Karpas-422 (cell line): ENCODE measurements around the gene TBL1X. TPM values are rescaled to one million over a fixed set of nuclear protein-coding genes. Genes with fewer than 3 reads are reported as not detected.
A peak's percentile ranks its signal among the peaks of the same experiment; 100 is the strongest.

Experiments used
- DNase-seq: peaks from one replicate; pipeline ENCODE4 v3.0.0-alpha.2; 2015
- H2AFZ ChIP-seq: fragments of 200-600 bp; sonication (generic); 2 replicates; pipeline ENCODE4 v1.6.1; 2014; ENCODE audit warnings: antibody characterized with exemption, low read length, mixed read lengths
- H3K27ac ChIP-seq: fragments of 200-600 bp; sonication (generic); 2 replicates; pipeline ENCODE4 v1.5.1; 2014; ENCODE audit warnings: mild to moderate bottlenecking, low read length, moderate library complexity
- H3K27me3 ChIP-seq: fragments of 200-600 bp; sonication (generic); 2 replicates; pipeline ENCODE4 v1.6.1; 2014; ENCODE audit warnings: low read length, mixed read lengths
- H3K36me3 ChIP-seq: fragments of 200-600 bp; sonication (generic); 2 replicates; pipeline ENCODE4 v1.6.1; 2014; ENCODE audit warnings: low read length, mixed read lengths; ENCODE audit not compliant: insufficient read depth
- H3K4me1 ChIP-seq: fragments of 200-600 bp; sonication (generic); 2 replicates; pipeline ENCODE4 v1.6.1; 2014; ENCODE audit warnings: mild to moderate bottlenecking, low read length, mixed read lengths
- H3K4me2 ChIP-seq: fragments of 200-600 bp; sonication (generic); 2 replicates; pipeline ENCODE4 v1.6.1; 2014; ENCODE audit warnings: low read length, low read depth, mild to moderate bottlenecking; ENCODE audit not compliant: poor library complexity, severe bottlenecking
- H3K4me3 ChIP-seq: fragments of 200-600 bp; sonication (generic); 2 replicates; pipeline ENCODE4 v1.5.1; 2014; ENCODE audit warnings: mild to moderate bottlenecking, antibody characterized with exemption, low read length, mixed read lengths
- H3K79me2 ChIP-seq: fragments of 200-600 bp; sonication (generic); 2 replicates; pipeline ENCODE4 v1.6.1; 2014; ENCODE audit warnings: mild to moderate bottlenecking, low read length, mixed read lengths
- H3K9ac ChIP-seq: fragments of 200-600 bp; sonication (generic); 2 replicates; pipeline ENCODE4 v1.6.0; 2014; ENCODE audit warnings: low read length
- H3K9me2 ChIP-seq: fragments of 200-600 bp; sonication (generic), shearing (Covaris generic); replicated peaks from 2 replicates; pipeline ENCODE4 v1.6.0; 2014; ENCODE audit warnings: mild to moderate bottlenecking, low read length, moderate library complexity; ENCODE audit not compliant: insufficient read depth
- H3K9me3 ChIP-seq: fragments of 300-700, 200-600 bp; sonication (generic); 2 replicates; pipeline ENCODE4 v1.6.1; 2014; ENCODE audit warnings: low read length, mixed read lengths
- H4K20me1 ChIP-seq: fragments of 200-600 bp; sonication (generic); 2 replicates; pipeline ENCODE4 v1.6.1; 2014; ENCODE audit warnings: mild to moderate bottlenecking, antibody characterized with exemption, low read length, low read depth; ENCODE audit not compliant: insufficient read depth
- total RNA-seq: library from RNA; depleted of rRNA; stranded (reverse); fragments of >200 nt; shearing (Covaris generic); gene quantifications from 2 replicates; pipeline ENCODE4 v1.2.3, GENCODE V29; 2014; ENCODE audit warnings: low replicate concordance

Gene TBL1X
- total RNA-seq, 1 experiment from 2014 or later = 9.4 TPM

DNA sequence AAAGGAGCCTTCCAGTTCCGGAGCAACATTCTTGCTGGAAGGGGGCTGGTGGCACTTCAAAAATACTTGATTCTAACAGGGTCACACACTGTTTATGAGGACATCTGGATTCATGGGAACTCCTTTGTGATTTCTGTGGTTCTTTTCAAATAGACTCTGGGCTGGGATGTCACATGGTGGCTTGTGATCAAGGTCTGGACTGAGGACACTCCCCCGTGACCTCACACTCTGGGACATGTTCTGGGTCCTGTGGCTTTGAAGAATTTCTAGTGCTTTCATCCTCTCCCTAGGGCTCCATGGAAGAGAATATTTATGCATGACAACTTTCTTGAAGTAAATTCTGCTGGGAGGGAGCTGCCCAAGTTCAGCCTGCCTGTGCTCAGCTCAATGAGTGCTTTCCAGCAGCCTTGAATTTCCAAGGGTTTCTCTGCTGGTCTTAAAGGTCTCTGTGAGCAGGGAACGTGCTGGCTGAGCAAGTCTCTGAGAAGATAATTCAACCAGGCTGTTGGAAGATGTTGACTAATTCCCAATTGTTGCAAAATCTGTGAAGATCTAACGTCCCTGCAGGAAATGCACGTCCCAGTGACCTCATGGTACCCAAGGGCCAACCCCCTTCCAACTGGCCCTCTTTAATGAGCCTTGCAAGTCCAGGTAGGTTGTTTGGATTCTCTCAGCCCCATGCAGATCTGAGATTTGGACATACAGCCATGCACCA, 264.5 kb downstream of the TBL1X start:
- Histone ChIP-seq H3K36me3 (no peaks in the 10 kb centered on the region), H3K9ac (no peak overlapping the region), H3K79me2 (no peaks in the 10 kb centered on the region), H3K27me3 (no peaks in the 10 kb centered on the region), H3K4me3 (no peak overlapping the region), H2AFZ (no peak overlapping the region), H3K27ac (no peak overlapping the region), H3K4me1 (no peaks in the 10 kb centered on the region), H3K9me3 (no peaks in the 10 kb centered on the region), H3K4me2 (no peak overlapping the region), H3K9me2 (no peaks in the 10 kb centered on the region), H4K20me1 (no peaks in the 10 kb centered on the region)
- DNase-seq = no peak

GRCh38 chrX:9730078-9730477, 265.2 kb downstream of the TBL1X start:
- H3K9me3 ChIP-seq = no peaks in the 10 kb centered on the region
- no peak overlapping the region for H3K4me2 ChIP-seq
- H3K4me3 ChIP-seq = no peak overlapping the region
- no peak for DNase-seq
- H3K9ac ChIP-seq = no peak overlapping the region
- no peaks in the 10 kb centered on the region for H4K20me1 ChIP-seq
- no peak overlapping the region for H2AFZ ChIP-seq
- H3K27ac ChIP-seq = no peak overlapping the region
- no peaks in the 10 kb centered on the region for H3K9me2 ChIP-seq
- H3K27me3 ChIP-seq = no peaks in the 10 kb centered on the region
- H3K4me1 ChIP-seq = no peaks in the 10 kb centered on the region
- H3K36me3 ChIP-seq = no peaks in the 10 kb centered on the region
- H3K79me2 ChIP-seq = no peaks in the 10 kb centered on the region

DNA sequence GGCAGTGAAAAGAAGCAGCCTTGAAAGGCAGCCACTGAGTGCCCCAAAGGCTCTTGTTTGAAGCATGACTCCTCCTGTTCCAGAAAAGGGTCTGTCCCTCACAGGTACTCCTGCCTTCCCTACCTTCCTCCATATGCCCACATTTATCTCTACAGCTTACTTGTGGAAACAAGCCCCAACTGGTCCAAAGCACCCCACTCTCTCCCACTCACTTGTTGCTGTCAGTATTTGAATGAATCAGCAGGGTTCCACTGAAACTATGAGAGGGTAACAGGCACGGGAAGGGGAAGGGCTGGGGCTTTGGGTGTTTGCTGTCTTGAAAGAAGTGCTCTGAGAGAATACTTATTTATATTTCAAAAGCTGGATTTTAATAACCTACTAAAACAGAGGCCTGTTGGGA, 265.9 kb downstream of the TBL1X start:
- Histone ChIP-seq H3K9me2 (no peaks in the 10 kb centered on the region), H3K4me2 (no peak overlapping the region), H4K20me1 (no peaks in the 10 kb centered on the region), H3K27ac (no peak overlapping the region), H3K36me3 (no peaks in the 10 kb centered on the region), H3K4me3 (no peak overlapping the region), H3K4me1 (no peaks in the 10 kb centered on the region), H3K27me3 (no peaks in the 10 kb centered on the region), H3K9me3 (no peaks in the 10 kb centered on the region), H2AFZ (no peak overlapping the region), H3K79me2 (no peaks in the 10 kb centered on the region), H3K9ac (no peak overlapping the region)
- no peak for DNase-seq

- Histone ChIP-seq H4K20me1 (no peaks in the 10 kb centered on the region), H3K9me2 (no peaks in the 10 kb centered on the region), H3K4me2 (no peak overlapping the region), H3K27me3 (no peaks in the 10 kb centered on the region), H3K9me3 (no peaks in the 10 kb centered on the region), H3K79me2 (no peaks in the 10 kb centered on the region), H3K4me1 (peaks cover 6% of the 10 kb centered on the region), H3K36me3 (no peaks in the 10 kb centered on the region), H3K27ac (no peak overlapping the region), H2AFZ (no peak overlapping the region), H3K9ac (no peak overlapping the region), H3K4me3 (no peak overlapping the region)
- DNase-seq = no peak
Measured at GRCh38 chrX:9737363-9737762, 272.5 kb downstream of the TBL1X start.

DNA sequence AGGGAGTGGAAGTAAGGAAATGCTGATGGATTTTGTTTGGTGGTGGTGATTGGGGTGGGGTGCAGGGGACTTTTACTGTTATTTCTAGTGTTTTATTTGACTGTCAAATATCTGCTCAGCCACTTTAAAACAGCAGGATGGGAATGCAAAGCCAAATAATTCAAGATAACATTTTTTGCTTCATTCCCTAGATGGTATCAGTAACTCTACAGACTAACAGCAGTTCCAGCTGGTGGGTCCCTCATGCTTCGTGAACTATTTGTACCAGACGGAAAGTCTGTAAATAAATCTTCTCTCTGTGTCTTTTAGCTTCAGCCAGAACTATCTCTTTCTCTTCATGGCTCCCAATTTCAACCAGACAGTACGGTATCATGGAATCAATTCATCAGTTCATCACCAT, 273.3 kb downstream of the TBL1X start:
- no peaks in the 10 kb centered on the region for H3K9me2 ChIP-seq
- no peak for DNase-seq
- peaks cover 6% of the 10 kb centered on the region for H3K4me1 ChIP-seq
- no peaks in the 10 kb centered on the region for H4K20me1 ChIP-seq
- no peaks in the 10 kb centered on the region for H3K27me3 ChIP-seq
- no peaks in the 10 kb centered on the region for H3K36me3 ChIP-seq
- no peak overlapping the region for H3K4me3 ChIP-seq
- H3K4me2 ChIP-seq = no peak overlapping the region
- no peak overlapping the region for H2AFZ ChIP-seq
- H3K9ac ChIP-seq = no peak overlapping the region
- H3K27ac ChIP-seq = no peak overlapping the region
- no peaks in the 10 kb centered on the region for H3K9me3 ChIP-seq
- H3K79me2 ChIP-seq = no peaks in the 10 kb centered on the region

DNA sequence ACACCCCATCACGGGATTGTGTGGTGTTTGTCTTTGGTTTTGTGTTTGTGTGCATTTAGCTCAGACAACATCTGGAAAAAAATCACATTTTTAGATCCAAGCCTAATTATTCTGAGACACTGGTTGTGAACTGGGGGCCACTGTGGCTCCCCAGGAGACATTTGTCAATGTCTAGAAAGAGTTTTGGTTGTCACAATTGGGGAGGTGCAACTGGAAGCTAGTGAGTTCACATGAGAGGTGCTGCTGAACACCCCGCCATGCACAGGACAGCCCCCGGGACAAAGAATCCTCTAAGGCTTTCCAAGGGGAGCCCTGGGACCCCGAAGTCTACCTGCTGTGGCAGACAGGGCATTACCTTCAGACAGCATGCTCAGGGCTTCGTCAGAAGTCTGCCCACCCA, 274.3 kb downstream of the TBL1X start:
- Histone ChIP-seq H4K20me1 (no peaks in the 10 kb centered on the region), H3K9me2 (no peaks in the 10 kb centered on the region), H3K4me2 (no peak overlapping the region)

DNA sequence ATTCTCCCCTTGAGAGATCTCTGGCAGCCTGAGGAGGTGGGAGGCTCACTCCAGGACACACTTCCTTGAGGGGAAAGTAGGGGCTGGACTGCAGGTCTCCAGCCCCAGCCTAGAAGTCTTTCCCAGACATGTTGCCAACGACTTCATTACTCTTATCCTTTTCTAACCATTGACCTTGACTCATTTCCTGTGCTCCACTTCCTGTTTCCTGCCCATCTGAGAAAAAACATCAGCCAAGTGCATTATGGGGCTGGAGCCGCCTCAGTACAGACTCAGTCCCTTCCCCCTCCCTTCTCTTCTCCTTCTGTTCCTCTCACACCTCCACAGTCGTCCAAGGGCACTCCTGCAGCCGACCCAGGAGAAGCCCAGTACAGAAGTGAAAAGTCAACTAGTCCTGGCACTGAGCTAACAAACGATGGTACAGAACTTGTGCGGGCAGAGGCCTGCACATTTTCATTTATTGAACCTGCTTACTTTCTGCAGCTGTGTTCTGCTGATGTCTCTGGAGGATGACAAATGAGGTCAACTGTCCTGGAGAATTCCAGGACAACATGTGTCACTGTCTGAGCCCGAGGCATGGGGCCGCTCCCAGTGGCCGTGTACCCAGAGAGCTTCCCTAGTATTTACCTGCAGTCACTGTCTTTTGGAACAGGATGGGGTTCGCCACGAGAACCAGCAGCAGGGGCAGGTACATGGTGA, 280.7 kb downstream of the TBL1X start:
- no peak overlapping the region for H3K4me3 ChIP-seq
- no peaks in the 10 kb centered on the region for H4K20me1 ChIP-seq
- H3K4me2 ChIP-seq = no peak overlapping the region
- no peaks in the 10 kb centered on the region for H3K79me2 ChIP-seq
- H3K9me2 ChIP-seq = no peaks in the 10 kb centered on the region
- H3K27me3 ChIP-seq = no peaks in the 10 kb centered on the region
- no peaks in the 10 kb centered on the region; the same call in 1 of the 2 replicates for H3K9me3 ChIP-seq
- no peak for DNase-seq
- H3K4me1 ChIP-seq = peaks cover 12% of the 10 kb centered on the region
- H3K9ac ChIP-seq = no peak overlapping the region
- peak overlapping the region; percentile 14; the same call in 1 of the 2 replicates for H2AFZ ChIP-seq
- H3K36me3 ChIP-seq = no peaks in the 10 kb centered on the region
- no peak overlapping the region for H3K27ac ChIP-seq

More for the DNA sequence above, 274.3 kb downstream of the TBL1X start:
- Histone ChIP-seq H3K36me3 (no peaks in the 10 kb centered on the region), H2AFZ (no peak overlapping the region), H3K79me2 (no peaks in the 10 kb centered on the region), H3K27me3 (no peaks in the 10 kb centered on the region), H3K4me3 (no peak overlapping the region), H3K4me1 (peaks cover 6% of the 10 kb centered on the region), H3K27ac (no peak overlapping the region), H3K9me3 (no peaks in the 10 kb centered on the region), H3K9ac (no peak overlapping the region)
- no peak for DNase-seq

DNA sequence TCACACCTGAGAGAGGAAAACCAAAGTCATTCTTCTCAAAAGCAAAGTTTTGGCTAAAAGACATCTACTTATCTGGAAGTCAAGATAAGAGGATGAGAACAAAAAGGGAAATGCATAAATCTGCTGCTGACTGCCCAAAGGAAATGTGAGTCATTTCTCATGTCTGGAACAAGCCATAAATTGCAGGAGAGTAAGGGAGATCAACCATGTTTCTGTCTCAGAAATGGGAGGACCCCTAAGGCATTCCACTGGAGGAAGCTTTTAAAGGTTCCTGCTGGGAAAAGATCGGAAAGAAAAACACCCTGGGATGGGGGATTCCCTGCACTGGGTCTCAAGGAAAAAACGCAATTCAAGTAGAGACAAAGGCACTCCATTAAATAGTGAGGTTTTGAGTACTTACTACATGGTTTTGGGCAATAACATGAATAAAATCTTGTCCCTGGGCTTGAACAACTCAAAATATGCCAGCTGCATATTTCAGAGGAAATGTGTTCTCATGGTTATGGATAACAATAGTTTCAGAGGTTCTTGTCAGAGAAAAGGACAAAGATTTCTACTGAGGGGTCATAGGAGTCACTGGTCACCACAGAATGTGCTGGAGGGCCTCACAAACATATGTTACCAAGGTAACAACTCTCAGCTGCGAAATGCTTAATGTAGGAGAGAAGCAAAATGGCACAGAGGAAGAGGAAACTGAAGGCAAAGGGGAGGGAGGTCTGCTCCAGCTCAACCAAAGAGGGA, 281.5 kb downstream of the TBL1X start:
- H2AFZ ChIP-seq = no peak overlapping the region
- no peaks in the 10 kb centered on the region for H3K79me2 ChIP-seq
- H3K36me3 ChIP-seq = no peaks in the 10 kb centered on the region
- no peak overlapping the region for H3K4me2 ChIP-seq
- peaks cover 12% of the 10 kb centered on the region for H3K4me1 ChIP-seq
- no peaks in the 10 kb centered on the region; the same call in 1 of the 2 replicates for H3K9me3 ChIP-seq
- H3K9ac ChIP-seq = no peak overlapping the region
- H3K4me3 ChIP-seq = no peak overlapping the region
- H3K27ac ChIP-seq = no peak overlapping the region
- H3K9me2 ChIP-seq = no peaks in the 10 kb centered on the region
- no peaks in the 10 kb centered on the region for H4K20me1 ChIP-seq
- no peaks in the 10 kb centered on the region for H3K27me3 ChIP-seq
- no peak for DNase-seq
